Stimulated activated memory B cell treated with anti-CD40 and anti-IgM and Interleukin-4, amounts not matched to agents 10 μg/mL and 1 μg/mL and 100 μg/mL, for 72 hours (primary cell): ENCODE results near the gene ZBTB32.

Experiments used
- ATAC-seq: fragments of 150-1000 bp; cut with Tn5 transposase; 2 replicates; pipeline ENCODE4 v1.10.0; 2021
- H3K27ac Mint-ChIP-seq: one replicate; pipeline ENCODE4 v1.8.0; 2022; ENCODE audit warnings: mild to moderate bottlenecking, mixed read lengths
- H3K27me3 Mint-ChIP-seq: one replicate; pipeline ENCODE4 v1.8.0; 2022; ENCODE audit warnings: mixed read lengths
- H3K36me3 Mint-ChIP-seq: one replicate; pipeline ENCODE4 v1.8.0; 2022; ENCODE audit warnings: mixed read lengths
- H3K4me1 Mint-ChIP-seq: one replicate; pipeline ENCODE4 v1.8.0; 2022; ENCODE audit warnings: mixed read lengths
- H3K4me3 Mint-ChIP-seq: one replicate; pipeline ENCODE4 v1.8.0; 2022; ENCODE audit warnings: mild to moderate bottlenecking, moderate library complexity, mixed read lengths
- H3K9me3 Mint-ChIP-seq: one replicate; pipeline ENCODE4 v1.8.0; 2022; ENCODE audit warnings: mixed read lengths

The ZBTB32 gene

DNA sequence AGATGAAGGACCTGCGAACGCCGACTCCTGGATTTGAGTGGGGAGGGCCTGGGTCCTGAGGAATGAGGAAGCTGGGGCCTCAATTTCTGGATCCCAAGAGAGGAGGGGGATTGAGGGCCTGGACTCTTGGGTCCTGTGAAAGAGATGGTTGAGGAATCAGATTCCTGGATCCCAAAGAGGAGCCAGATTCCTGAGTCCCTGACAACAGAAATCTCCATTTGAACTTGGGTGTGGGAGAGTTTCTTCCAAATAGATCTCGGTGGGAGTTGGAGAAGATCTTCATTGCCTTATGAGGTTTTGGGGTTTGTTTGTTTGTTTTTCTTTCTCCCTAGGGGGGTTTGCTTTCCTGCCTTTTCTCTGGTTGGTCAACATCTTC is 41.7 kb downstream of the ZBTB32 start:
- no peak for ATAC-seq
- H3K4me3 Mint-ChIP-seq = peak overlapping the region; percentile 97
- peak overlapping the region; percentile 99 for H3K27ac Mint-ChIP-seq
- no peaks in the 10 kb centered on the region for H3K27me3 Mint-ChIP-seq
- peaks cover 17% of the 10 kb centered on the region for H3K36me3 Mint-ChIP-seq
- H3K4me1 Mint-ChIP-seq = peaks cover 67% of the 10 kb centered on the region
- H3K9me3 Mint-ChIP-seq = no peaks in the 10 kb centered on the region

DNA sequence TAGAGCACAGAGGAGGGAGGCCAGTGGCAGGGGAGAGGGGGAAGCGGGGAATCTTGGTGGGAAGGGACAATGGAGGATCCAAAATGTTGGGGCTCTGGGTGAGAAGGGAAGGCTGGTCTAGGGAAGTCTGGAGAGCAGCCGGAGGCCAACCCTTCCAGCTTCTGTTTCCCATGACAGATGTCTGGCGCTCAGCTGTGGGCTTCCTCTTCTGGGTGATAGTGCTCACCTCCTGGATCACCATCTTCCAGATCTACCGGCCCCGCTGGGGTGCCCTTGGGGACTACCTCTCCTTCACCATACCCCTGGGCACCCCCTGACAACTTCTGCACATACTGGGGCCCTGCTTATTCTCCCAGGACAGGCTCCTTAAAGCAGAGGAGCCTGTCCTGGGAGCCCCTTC is 42.2 kb downstream of the ZBTB32 start:
- H3K9me3 Mint-ChIP-seq = no peaks in the 10 kb centered on the region
- no peak overlapping the region for H3K27ac Mint-ChIP-seq
- H3K27me3 Mint-ChIP-seq = no peaks in the 10 kb centered on the region
- H3K36me3 Mint-ChIP-seq = peaks cover 17% of the 10 kb centered on the region
- H3K4me3 Mint-ChIP-seq = peak overlapping the region; percentile 97
- H3K4me1 Mint-ChIP-seq = peaks cover 66% of the 10 kb centered on the region
- no peak for ATAC-seq

DNA sequence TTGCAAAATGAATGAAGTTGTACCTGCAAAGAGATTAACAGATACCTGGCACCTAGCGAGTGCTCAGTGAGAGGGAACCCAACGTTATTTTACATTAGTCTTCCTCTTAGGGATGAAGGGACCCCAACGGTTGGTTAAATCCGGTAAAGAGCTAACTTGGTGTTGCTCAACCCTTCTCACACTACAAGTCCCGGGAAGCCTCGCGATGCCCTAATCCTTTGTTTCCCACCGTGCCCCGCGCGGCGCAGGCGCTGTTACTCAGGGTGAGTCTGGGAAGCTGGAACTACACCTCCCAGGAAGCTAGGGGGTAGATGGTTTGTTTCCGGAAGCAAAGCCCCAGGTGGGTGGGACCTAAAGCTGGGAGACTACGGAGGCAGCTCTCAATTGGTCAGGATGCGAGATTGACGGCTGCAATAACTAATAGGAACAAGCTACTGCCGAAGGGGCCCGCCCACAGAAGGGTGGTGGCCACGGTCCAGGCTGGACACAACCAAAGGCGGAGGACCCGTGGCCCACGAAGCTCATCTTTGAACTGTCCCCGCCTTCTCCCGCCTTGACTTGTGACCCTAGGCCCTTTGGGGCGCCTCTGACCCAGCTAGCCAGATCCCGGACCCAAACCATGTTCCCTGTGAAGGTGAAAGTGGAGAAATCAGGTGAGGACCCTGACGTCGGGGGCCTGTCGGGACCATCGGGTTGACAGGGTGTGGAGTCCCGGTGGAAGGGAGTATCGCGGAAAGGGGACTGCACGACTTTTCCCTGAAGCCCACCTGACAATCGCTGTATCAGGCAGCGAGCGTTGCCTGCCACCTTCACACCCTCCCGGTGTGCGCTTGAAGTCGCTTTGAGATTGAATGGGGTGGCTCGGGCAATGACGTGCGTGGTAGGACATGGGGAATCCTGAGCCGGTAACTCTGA is 44.0 kb downstream of the ZBTB32 start, which contains the start of gene LIN37:
TSS of gene LIN37 (plus strand) at position 471 of the 915 bp plus-strand sequence. CDS start at position 620, 149 bp downstream.
- H3K36me3 Mint-ChIP-seq = peaks cover 20% of the 10 kb centered on the region
- peak; percentile 87 for ATAC-seq
- H3K27ac Mint-ChIP-seq = peak within 1 kb of the TSS; percentile 92
- H3K4me3 Mint-ChIP-seq = peak within 1 kb of the TSS; percentile 98
- H3K27me3 Mint-ChIP-seq = no peaks in the 10 kb centered on the region
- peaks cover 57% of the 10 kb centered on the region for H3K4me1 Mint-ChIP-seq
- H3K9me3 Mint-ChIP-seq = no peaks in the 10 kb centered on the region

DNA sequence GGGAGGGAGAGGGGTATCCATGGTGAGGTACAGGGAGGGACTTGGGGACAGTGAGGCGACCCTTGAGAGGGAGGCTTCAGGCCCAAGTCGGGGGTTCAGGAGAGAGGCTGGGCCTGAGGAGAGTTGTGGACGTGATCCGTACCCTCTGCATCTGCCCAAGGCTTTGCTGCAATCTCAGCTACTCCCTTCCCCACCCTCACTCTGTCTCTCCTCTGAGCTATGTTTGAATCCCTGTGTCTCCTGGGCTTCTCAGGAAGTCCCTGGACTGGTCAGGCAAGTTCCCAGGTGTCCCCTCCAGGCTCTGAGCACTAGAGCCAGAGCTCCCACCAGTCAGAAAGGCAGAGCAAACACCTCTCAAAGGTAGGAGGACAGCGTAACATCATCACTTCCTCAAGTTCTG is 45.8 kb downstream of the ZBTB32 start:
- peaks cover 13% of the 10 kb centered on the region for H3K27me3 Mint-ChIP-seq
- H3K4me3 Mint-ChIP-seq = peak overlapping the region; percentile 38
- H3K4me1 Mint-ChIP-seq = peaks cover 50% of the 10 kb centered on the region
- no peak for ATAC-seq
- H3K9me3 Mint-ChIP-seq = no peaks in the 10 kb centered on the region
- no peak overlapping the region for H3K27ac Mint-ChIP-seq
- H3K36me3 Mint-ChIP-seq = peaks cover 33% of the 10 kb centered on the region

DNA sequence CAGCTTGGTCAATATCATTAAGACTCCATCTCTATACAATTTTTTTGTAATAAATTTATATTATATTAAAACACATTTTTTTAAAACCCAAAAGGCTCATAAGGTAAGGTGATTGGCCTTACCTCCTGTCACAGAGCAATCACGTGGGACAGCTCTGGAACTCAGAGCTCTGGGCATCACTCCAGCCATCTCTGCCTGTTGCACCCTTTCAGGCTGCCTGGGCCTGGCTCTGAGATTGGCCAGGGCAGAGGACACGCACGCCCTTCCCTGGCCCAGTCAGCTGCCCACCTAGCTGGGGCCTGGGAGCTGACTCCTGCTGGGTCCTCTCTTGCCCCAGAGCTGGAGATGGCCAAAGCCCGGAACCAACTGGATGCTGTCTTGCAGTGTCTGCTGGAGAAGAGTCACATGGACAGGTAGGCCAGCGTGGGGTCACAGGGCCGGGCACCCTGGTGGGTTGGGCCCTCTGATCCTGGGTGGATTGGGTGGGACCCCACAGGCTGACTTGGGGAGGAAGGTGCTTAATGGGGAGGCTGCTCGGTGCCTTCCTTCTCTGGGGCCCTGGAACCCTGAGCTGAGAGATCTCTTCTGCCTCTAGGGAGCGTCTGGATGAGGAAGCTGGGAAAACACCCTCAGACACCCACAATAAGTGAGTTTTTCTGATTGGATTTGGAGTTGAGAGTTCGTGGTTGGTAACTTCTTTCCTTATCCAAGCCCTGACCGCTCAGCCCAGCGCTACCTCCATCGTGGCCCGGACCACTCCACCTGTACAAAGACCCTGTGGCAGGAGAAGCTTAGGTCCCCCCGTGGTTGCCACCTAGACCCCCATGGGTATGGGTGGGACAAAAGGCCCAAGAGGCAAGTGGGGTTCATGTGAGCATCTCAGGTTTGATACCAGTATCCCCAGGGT is 47.7 kb downstream of the ZBTB32 start:
- Mint-ChIP-seq H3K9me3 (no peaks in the 10 kb centered on the region), H3K27ac (no peak overlapping the region), H3K4me1 (peaks cover 51% of the 10 kb centered on the region), H3K4me3 (no peak overlapping the region), H3K36me3 (peaks cover 43% of the 10 kb centered on the region), H3K27me3 (peaks cover 31% of the 10 kb centered on the region)
- no peak for ATAC-seq

DNA sequence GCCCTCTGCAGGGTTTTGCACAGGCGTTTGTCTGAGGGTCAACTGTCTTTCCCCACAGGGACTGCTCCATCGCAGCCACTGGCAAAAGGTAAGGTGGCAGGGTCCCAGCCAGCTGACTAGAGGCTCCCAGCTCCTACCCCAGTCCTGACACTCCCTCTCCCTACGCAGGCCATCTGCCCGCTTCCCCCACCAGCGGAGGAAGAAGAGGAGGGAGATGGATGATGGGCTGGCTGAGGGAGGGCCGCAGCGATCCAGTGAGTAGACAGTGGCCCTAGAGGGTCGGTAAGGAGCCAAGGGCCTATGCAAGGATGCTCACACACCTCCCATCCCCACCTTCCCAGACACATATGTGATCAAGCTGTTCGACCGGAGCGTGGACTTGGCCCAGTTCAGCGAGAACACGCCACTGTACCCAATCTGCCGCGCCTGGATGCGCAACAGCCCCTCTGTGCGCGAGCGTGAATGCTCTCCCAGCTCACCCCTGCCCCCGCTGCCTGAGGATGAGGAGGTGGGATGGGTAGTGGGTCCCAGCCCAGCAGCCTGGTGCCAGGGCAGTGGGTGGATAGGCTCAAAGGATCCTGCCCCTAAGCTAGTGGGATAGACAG is 48.5 kb downstream of the ZBTB32 start:
- Mint-ChIP-seq H3K9me3 (no peaks in the 10 kb centered on the region), H3K4me3 (no peak overlapping the region), H3K36me3 (peaks cover 43% of the 10 kb centered on the region), H3K27ac (no peak overlapping the region), H3K4me1 (peaks cover 53% of the 10 kb centered on the region), H3K27me3 (peaks cover 31% of the 10 kb centered on the region)
- no peak for ATAC-seq

DNA sequence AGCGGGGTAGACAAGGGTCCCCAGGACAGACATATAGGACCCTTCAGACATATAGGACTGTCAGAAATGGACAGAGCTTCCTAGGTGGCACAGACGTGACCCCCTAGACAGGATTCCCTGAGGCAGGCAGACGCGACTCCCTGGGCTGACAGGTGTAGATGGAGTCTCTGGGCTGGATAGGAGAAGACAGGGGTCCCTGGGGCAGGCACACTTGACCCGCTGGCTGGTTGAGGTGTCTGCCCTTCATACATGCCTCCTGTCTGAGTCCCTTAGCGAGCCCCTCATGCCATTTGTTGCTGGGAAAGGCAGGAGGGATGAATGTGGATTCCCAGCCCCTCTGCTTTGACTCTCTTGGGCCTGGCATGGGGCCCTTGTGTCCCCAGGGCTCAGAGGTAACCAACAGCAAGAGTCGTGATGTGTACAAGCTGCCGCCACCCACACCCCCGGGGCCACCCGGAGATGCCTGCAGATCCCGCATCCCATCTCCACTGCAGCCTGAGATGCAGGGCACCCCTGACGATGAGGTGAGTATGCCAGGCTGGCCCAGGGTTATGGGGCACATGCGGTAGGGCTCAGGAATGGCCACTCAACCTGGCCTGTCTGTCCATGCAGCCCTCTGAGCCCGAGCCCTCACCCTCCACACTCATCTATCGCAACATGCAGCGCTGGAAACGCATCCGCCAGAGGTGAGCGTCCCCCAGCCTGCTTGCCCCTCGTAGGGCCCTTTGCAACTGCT is 49.4 kb downstream of the ZBTB32 start:
- H3K9me3 Mint-ChIP-seq = no peaks in the 10 kb centered on the region
- peaks cover 43% of the 10 kb centered on the region for H3K36me3 Mint-ChIP-seq
- H3K4me1 Mint-ChIP-seq = peaks cover 50% of the 10 kb centered on the region
- no peak for ATAC-seq
- no peak overlapping the region for H3K4me3 Mint-ChIP-seq
- peaks cover 31% of the 10 kb centered on the region for H3K27me3 Mint-ChIP-seq
- H3K27ac Mint-ChIP-seq = no peak overlapping the region

DNA sequence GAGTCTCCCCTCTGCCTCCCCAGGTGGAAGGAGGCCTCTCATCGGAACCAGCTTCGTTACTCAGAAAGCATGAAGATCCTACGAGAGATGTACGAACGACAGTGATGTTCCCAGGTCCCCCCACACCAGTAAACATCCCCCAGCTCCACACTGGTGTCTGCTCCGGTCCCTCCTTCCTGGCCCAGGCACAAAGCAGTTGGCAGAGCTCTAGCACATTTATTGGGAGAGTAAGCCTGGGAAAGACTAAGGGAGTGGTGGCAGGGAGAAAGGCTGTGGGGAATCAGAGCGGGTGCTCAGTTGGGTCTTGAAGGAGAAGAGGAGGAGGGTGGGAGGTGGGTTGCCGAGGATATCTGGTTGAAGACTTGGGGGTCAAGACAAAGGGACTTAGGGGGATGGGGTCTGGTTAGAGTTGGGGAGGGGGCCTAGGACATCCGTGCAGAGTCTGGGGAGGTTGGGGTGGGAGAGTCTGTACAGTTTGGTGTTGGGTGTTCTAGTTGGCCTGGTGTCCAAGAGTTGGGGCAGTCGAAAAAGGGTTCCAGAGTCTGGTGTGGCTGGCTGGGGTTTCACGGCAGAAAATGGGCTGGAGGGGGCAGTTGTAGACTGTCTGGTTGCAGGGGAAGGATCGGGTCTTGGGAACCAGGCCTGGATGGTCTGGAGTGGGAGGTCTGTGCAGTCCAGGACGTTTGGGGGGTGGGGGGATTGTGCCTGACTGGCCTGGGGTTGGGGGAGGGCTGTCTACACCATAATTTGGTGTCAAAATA is 50.2 kb downstream of the ZBTB32 start:
- ATAC-seq = no peak
- peaks cover 31% of the 10 kb centered on the region for H3K27me3 Mint-ChIP-seq
- no peak overlapping the region for H3K4me3 Mint-ChIP-seq
- no peaks in the 10 kb centered on the region for H3K9me3 Mint-ChIP-seq
- H3K27ac Mint-ChIP-seq = no peak overlapping the region
- peaks cover 43% of the 10 kb centered on the region for H3K36me3 Mint-ChIP-seq
- peaks cover 50% of the 10 kb centered on the region for H3K4me1 Mint-ChIP-seq

DNA sequence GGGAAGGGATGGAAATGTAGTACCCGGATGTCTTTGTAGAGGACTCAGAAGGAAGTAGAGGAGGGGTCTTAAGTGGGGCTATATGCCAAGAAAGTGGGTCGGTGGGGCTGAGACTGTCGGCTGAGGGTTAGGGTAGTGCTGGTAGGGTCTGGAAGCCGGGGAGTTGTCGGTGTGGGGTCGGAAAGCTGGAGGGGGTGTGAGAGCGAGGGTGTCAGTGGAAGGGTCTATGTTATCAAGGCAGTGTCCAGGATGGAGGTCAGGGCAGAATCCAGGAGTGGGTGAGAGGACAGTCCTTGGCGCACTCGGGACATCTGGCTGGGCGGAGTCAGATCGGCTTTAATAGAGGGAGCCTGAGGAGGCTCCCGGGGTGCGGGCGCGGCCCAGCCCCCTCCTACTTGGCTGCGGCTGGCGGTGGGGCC is 50.8 kb downstream of the ZBTB32 start:
- Mint-ChIP-seq H3K4me1 (peaks cover 47% of the 10 kb centered on the region), H3K27ac (no peak overlapping the region), H3K9me3 (no peaks in the 10 kb centered on the region), H3K36me3 (peaks cover 43% of the 10 kb centered on the region), H3K4me3 (peak overlapping the region; percentile 2), H3K27me3 (peaks cover 31% of the 10 kb centered on the region)
- ATAC-seq = no peak

DNA sequence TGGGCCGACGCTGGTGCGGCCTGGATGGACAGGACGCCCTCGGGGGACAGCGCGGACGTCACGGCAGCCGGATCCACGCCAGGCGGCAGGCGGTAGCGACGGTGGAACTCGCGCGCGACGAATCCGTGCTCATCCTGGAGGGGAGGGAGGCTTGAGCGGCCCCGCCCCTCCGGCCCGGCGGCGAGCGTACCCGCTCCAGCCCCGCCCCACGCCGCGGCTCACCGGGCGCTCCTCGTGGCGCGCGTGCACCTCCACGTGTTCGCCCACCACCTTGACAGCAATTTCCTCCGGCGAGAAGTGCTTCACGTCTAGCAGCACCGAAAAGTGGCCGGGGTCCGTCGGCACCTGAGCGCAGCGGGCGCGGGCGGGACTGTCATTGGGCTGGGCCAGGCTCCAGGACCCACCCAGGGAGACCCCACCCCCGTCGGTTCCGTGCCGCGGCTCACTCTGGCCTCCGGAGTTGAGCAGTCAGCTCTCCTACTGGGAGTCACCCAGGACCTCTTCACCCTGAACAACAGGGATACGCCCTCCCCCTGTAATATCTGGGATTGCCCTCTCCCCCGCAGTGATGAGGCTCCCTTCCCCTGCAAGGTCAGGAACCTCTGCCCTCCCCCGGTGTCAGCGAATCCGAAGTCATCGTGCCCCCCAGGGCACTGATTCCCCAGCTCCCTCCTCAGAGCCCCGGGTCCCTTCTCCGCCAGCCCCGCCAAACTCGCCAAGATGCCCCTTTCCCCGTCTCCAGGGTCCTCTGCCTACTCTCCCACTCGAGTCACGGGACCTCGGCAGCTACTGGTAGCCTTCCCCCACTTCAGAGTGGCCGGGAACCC is 51.4 kb downstream of the ZBTB32 start:
- Mint-ChIP-seq H3K4me3 (peak overlapping the region; percentile 4), H3K4me1 (peaks cover 45% of the 10 kb centered on the region), H3K36me3 (peaks cover 43% of the 10 kb centered on the region), H3K9me3 (no peaks in the 10 kb centered on the region), H3K27ac (no peak overlapping the region), H3K27me3 (peaks cover 31% of the 10 kb centered on the region)
- ATAC-seq = no peak

DNA sequence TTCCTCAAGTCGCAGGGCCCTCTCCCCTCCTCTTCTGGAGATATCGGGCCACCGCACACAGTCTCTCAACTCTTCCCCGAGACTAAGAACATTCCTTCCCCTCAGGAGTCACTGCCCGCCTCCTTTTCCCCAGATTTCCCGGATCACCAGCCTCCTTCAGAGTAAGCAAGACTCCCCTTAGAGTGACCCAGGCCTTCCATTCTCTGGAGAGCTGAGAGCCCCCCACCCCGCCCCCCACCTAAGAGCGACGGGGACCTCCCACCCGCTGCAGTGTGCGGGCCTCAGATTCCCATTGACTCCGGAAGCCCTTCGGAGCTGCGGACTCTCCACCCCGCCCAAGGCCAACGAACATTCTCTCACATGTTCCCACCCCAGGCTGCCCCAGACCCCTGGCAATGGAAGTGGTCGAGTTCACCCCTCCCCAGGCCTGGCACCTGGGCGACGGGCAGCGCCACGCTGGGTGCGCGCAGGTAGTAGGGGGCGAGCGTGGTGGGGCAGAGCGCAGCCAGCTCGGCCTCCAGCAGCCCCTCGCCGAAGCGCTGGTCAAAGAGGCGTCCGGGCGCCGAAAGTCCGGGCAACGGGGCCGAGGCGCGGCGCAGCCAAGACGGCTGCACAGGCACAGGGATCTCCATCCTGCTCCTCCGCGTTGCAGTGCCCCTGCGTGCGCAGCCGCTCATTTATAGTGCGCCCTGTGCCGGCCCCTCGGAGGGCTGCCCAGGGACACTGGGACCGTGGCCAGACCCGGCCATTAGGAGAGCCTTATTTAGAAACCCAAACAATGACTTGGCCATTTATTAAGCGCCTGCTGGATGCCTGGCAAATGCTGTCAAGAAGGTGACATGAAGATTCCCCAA is 52.2 kb downstream of the ZBTB32 start, which contains the start of gene HSPB6:
TSS of gene HSPB6 (minus strand) at position 653 of the 854 bp plus-strand sequence. CDS start at position 632, 21 bp downstream.
- Mint-ChIP-seq H3K27me3 (peaks cover 31% of the 10 kb centered on the region), H3K9me3 (no peaks in the 10 kb centered on the region), H3K36me3 (peaks cover 43% of the 10 kb centered on the region), H3K4me3 (peak within 1 kb of the TSS; percentile 86), H3K4me1 (peaks cover 45% of the 10 kb centered on the region), H3K27ac (peak within 1 kb of the TSS; percentile 87)
- ATAC-seq = no peak

DNA sequence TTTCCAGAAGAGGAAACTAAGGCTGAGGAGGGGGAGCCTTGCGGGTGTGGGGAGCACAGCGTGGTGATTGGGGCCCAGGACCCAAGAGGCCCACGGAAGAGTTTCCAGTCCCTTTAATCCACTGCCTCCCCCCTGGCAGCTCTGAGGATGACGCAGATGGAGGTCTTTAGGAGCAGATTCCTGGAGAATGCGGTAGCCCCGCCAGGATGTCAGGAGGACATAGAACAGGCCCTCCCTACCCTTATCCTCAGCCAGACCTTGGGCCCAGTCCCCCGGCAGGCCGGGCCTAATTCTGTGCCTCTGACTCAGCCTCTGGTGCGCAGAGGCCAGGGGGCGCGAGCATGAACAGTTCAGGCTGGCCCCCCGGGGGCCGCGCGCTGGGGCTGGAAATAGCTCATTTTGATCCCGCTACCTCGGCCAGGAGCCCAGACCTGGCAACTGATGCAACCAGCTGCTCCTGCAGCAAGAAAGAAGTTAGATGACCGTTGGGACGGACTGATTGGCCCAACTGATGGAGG is 52.9 kb downstream of the ZBTB32 start:
- no peak for ATAC-seq
- Mint-ChIP-seq H3K27ac (peak overlapping the region; percentile 87), H3K4me3 (peak overlapping the region; percentile 86), H3K36me3 (peaks cover 46% of the 10 kb centered on the region), H3K27me3 (peaks cover 31% of the 10 kb centered on the region), H3K4me1 (peaks cover 41% of the 10 kb centered on the region), H3K9me3 (no peaks in the 10 kb centered on the region)
